Stimulated activated CD8-positive, alpha-beta memory T cell treated with anti-CD3 and anti-CD28 coated beads, Interleukin-15, amount 100 ng/mL, for 48 hours (primary cell): ENCODE results near the gene MYCBPAP.

Experiments
- DNase-seq, 2 donors: peaks; one replicate each; pipeline ENCODE4 v3.0.0-alpha.2; 2020; ENCODE audit warnings: low read depth in 2 of 2

Gene MYCBPAP

DNA sequence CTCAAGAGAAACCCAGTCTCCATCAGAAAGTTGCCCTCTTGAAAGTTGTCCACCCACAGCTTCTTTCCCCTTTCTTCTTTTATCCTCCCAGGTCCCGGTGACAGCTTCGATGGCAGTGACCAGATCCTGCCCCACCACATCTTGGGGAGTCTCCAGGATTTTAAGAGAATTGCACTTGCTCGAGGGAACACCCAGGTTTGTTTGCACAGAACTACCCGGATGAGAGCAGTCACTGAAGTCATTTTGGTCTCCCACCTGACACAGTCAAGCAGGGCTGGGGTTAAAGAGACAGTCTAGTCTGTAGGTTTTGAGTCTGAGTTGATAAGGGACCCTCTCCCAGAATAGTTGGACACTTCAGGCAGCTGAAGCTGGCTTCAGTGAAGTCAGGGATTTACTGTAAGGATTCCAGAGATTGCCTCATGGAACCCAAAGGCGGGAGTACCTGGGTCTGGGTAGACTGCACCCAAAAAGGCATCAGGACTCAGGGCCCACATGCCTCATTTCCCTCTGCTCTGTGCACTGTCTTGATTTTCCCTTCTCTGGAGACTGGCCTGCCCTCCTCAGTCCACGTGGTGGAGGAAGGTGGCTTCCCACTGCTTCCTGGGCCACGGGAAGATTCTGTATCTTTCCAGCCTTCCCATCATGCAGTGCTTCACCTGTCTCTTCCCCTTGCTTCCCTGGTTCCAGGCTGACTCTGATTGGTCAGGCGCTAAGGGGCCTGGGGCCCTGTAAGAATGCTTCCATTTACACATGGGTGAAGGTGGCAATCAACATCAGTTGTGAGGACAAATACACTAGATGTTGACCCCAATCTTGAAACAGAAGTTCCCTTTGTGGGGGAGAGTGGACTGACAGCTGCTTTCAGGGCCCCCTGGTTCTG, 9.5 kb downstream of the MYCBPAP start:
- no peak for DNase-seq

DNA sequence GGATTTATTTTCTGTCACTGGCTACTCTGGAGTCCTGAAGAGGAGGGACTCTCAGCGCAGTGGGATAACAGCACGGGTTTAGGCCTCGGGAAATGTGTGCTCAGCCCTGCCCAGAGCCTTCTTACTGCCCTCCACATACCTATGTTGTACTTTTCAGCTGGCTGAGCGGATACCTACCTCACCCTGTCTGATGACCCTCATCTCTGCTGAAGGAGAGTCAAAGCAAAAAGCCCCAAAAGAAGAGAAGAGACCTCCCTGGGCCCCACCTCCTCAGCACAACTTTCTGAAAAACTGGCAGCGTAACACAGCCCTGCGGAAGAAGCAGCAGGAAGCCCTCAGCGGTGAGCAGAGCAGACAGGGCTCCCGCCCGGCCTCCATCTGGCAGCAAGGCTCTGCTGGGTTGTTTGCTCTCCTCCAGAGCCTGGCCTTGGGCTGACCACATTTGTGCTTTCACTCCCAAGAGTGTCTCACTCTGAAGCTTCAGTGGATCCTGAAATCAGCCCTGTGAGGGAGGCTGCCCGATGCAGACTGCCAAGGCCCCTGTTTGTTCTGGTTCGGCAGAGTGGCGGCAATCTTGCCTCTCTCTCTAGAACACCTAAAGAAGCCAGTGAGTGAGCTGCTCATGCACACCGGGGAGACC, 10.3 kb downstream of the MYCBPAP start:
- no peak for DNase-seq

DNA sequence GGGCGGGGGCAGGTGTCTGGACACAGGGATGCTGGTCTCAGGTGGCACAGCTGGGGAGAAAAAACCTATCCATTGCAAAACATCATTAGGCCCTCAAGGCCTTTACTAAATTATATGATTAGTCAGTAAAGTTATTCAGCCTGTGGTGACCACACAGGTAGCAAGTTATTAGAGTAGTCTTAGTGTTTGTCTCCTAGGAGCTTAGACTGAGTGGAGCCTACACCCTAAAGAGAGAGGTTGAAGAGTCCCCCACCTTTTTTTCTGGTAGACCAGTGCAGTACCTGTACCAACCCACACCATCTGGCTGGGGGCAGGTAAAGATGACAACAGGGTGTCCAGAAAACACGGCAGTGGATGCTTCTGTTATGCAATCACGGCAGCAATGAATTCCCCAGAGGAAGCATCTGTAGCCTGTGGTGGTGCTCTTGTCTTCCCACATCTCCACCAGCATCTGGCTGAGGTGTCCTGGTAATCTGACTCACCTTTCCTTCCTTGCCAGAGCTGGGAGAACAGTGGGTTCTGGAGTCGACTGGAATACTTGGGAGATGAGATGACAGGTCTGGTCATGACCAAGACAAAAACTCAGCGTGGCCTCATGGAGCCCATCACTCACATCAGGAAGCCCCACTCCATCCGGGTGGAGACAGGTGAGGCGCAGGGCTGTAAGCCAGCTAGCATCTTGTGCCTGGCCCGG, 11.0 kb downstream of the MYCBPAP start:
- no peak for DNase-seq

DNA sequence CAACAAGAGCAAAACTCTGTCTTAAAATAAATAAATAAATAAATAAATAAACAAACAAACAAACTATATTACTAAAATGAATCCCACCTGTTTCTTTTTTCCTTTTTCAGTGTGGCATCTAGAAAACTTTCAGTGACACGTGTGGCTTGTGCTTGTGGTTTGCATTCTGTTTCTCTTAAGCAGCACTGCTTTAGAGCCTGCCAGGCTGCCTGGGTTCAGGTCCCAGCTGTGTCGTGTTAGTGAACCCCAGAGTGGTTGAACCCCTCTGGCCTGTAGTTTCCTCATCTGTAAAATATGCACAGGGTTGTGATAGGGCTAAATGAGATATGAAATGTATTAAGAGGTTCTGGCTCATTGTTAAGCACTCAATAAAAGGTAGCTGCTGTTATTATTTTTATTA, 12.2 kb downstream of the MYCBPAP start:
- no peak for DNase-seq

DNA sequence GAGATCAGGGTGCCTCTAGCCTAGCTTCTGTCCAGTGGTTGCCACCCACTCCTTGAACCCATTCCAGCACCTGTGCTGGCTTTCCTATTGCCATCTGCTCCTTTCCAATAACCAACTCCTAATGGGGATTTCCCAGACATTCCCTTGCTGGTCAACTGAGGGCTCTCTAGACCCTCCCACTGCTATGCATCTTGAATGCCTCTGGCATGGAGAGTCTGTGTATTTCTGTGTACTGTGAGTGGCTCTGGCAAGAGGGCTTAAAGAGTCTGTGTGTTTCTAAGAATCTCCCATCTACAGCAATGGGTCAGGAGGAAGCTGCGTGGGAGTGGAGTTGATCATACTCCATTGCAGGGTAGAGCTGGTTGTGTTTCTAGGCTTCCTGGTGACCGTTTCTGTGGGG, 13.3 kb downstream of the MYCBPAP start:
- DNase-seq, result no peak

DNA sequence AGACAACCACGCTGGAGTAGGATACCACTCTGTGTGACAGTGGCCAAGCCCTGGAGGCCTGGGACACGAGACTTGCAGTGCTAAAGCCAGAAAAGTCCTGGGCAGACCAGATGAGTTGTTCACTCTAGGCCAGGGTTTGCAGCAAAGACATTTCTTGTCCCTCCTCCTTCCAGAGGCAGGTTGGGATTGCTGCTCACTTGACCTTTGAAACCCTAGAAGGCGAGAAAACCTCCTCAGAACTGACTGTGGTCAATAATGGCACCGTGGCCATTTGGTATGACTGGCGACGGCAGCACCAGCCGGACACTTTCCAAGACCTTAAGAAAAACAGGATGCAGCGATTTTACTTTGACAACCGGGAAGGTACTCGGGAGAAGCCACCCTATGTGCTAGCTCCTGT, 14.5 kb downstream of the MYCBPAP start:
- DNase-seq, result no peak

DNA sequence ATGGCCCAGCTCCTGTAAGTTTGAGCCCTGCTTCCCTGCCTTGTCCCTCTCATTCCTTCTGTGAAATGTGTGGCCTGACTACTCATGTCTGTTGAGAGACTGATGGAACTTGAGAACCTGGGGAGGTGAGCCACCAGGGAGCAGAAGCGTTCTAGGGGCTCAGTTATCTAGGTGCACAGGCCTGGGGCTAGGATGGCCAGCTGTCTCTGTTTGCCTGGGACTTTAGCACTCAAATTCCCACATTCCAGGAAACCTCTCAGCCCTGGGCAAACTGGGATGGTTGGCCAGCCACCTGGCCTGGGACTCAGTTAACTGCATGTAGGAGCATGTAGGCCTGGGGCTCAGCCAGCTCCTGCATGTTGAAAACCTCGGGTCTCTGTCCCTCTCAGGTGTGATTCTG, 15.0 kb downstream of the MYCBPAP start:
- no peak for DNase-seq

DNA sequence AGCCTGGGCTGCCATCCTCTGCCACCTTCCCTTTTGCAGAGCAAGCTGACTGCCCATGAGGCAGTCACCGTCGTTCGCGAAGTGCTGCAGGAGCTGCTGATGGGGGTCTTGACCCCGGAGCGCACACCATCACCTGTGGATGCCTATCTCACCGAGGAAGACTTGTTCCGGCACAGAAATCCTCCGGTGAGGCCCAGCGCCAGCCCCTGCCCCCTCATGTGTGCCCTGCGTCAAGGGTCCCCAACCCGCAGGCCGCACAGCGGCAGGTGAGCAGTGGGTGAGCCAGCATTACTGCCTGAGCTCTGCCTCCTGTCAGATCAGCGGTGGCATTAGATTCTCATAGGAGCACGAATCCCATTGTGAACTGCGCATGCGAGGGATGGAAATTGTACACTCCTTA, 16.6 kb downstream of the MYCBPAP start:
- no peak for DNase-seq

DNA sequence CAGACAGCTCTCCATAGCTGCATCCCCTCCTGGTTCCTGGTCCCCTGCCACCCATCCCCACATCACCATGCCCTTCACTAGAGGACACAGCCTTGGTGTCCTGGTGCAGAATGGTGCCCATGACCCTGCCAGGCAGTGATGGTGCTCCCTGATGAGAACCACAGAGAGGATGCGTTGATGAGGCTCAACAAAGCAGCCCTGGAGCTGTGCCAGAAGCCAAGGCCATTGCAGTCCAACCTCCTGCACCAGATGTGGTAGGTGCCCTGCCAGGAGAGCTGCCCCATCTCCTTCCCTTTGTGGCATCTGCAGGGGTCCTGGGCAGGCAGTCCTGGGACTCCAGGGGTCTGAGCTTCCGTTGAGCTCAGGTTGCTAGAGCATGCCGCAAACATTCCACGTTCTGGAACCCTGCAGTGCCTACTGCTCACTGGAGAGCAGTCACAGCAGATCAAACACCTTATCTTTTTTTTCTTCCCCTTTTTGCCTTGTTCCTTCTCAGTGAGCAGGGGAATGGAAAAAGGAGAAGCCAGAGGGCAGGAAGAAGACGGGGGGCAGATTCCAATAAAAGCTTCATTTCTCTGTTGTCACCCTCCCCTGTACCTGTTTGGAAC, 19.0 kb downstream of the MYCBPAP start:
- no peak for DNase-seq

DNA sequence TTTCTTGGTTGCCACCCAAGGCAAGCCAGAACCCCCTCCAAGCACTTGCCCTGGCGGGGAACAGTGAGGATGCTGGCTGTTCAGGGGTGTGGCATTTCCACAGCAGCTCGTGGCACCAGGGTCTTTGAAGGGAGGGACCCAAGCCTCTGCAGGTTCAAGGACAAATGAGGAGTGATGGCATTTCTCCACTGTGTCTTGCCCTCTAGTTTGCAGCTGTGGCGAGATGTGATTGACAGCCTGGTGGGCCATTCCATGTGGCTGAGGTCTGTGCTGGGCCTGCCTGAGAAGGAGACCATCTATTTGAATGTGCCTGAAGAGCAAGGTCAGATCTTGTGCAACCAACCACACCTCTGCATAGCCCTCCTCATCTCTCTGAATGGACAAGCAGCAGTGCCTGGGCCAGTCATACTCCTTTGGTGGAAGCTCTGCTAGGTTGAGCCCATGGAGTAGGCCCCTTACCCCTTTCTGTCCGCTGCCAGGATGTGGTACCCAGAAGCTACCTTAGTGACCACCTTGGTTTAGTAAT, 19.8 kb downstream of the MYCBPAP start:
- DNase-seq, result no peak

DNA sequence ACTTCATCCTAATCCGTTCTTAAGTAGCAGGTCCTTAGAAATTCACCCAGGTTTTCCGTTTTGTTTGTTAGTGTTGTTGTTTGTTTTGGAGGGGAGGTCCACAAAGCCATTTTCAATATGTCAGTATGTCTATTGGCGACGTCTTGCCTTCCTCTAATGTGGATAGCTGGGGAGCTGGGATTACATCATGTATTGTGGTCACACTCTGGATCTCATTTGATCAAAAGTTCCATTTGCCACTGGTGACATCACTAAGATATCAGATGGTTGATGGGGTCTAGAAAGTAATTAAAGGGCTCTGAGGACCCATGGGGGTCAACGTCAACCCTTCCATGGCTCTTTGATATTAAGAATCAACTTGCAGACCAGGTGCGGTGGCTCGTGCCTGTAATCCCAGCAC, 21.6 kb downstream of the MYCBPAP start:
- no peak for DNase-seq

DNA sequence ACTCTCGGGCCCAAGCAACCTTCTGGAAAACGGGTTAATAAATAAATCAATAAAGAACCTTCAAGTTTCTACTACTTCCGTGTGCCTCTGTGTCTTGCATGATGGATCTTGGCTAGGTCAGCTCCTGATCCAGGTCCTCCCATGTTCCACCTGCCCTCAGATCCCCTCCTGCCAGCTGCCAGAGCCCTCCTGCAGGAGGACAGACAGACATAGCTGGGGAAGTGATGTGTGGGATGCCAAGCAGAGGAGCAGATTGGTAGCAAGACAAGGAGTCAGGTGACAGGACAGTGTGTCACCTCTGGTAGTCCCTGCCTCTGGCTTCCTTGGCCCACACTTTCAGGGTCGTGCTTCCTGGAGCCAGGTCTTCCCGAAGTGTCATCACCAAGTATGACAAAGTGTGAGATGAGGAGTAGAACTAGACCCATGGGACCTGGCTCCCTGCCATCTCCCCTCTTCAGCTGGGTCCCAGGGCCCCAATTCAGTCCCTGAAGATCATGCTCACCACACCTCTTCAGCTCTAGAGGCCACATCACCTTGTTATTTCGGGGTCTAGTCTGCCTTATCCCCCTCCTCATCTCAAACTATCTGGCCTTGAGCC, 23.3 kb downstream of the MYCBPAP start:
- no peak for DNase-seq

DNA sequence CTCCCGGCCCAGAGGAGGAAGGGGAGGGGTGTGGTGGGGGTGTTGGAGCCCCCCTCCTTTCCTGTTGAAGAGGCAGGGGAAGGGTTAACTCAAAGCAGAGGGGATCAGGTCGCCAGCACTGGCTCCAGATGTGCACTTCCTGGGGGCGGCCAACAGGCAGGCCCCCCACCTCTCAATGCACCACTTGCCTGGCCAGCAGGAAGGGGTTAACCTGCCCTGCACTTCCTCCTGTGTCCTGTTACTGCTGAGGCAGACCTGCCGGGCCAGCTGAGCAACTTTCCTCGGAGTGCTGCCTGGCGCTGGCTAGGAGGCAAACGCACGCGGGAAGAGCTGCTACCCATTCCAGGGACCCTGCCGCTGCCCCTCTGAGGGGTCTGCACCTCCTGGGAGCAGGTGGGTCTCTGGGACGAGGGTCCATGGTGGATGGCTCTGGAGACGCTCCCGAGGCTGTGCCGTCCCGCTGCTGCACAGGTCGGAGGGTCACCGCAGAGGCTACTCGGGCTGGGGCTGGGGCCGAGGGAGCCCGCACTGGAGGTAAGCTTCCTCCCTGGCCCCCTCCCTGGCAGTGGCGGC, 24.3 kb downstream of the MYCBPAP start, which contains the start of gene EPN3:
Gene EPN3 (plus strand): TSS at position 284 of the 573 bp plus-strand sequence. CDS start 3,822 bp downstream, outside the sequence.
- DNase-seq, result no peak

DNA sequence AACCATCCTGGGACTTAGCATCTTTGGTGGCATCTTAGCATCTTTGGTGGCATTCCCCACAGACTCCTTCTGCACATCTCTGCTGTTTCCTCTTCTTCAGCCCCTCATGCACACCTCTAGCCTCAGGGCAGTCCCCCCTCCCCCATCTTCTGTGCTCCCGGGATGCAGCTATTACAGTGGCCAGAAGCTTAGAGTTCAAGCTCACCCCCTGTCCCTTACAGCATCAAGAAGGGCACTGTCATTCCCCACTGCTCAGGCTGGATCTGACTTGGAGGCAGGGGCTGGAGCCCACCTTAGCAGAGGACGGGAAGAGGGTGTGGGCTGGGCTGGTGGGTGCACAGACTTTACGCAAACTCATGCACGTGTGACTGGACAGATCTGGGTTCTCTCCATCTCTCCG, 24.9 kb downstream of the MYCBPAP start:
- no peak for DNase-seq

DNA sequence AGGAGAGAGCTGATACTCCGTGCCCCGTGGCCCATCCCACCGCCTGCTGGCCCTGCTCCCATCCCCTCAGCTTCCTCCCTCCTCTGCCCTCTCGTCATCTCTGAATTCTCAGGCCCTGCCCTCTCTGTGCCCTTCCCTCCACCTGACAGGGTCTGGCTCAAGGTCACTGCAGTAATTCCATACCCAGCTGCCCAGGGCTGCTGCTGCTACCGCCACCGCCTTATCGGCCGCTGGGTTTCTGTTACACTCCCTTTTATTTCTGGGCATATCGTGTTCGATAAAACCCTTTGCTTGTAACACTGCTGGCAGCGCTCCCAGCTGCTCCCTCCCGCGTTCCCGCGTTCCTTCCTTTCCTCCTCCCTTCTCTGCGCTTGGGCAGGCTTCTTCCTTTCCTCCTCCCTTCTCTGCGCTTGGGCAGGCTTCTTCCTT, 25.5 kb downstream of the MYCBPAP start:
- DNase-seq, result no peak

DNA sequence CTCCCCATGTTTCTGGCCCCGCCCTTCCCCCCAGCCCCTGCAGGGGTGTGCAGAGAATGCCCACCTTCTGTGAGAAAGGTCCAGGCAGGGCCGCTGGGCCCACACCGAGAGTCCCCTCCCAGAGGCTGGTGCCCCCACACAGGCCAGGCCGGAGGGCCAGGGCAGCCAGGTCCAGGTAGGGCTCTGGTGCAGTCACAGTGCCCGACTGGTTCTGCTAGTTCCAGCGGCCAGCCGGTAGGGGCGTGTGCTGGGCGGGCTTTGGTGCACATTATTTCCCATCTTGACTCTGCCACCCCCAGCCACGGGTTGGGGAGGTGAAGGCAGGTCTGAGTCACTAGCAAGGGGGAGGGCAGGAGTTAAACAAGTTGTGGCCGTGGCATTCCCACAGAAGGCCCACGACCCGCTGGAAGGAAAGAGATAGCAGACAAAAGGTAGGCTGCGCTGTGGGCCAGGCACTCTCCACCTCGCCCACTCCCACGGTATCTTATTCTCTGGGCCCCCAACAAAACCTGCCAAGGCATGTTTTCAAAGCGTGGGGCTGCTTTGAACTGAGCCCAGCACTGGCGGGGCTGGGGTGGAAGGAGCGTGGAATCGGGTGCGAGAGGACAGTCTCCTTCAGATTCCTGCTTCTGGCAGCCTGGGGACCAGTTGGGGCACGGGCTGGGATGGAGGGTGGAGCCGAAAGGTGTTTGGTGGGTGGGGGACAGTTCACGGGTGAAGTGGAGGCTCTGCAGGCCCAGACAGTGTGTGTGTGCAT, 26.2 kb downstream of the MYCBPAP start:
- peak; percentile 13 to 21 for DNase-seq

DNA sequence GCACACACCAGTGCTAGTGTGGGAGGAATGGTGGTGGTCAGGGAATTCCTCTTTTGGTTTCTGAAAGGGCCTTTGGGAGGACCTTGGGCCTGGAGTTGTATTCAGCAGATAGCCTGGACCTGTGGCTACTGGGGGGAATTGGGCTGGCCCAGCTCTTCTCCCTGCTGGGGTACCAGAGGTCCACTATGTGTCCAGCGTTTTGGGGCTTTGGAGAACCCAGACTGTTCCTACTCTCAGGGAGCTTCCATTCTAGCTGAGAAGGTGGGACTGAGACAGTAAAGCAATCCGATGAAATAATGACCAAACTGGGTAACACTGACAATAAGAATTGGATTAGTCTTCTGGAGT, 26.7 kb downstream of the MYCBPAP start:
- DNase-seq, result no peak

DNA sequence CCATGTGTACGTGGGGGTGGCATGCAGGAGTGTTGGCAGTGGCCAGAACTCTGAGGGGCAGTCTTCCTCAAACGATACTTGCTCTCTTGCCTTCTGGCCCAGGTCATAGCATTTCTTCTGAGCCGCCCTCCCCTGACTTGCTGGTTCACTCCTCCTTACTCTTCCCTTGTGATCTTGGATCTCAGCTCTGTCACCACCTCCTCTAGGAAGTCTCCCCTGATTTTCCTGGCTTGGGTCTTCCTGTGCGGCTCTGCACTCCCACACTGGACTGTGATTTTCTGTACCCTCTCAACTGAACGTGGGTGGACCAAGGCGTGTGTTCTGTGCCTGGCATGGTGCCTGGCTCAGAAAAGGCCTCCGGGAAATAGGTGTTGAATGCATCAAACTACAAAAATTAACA, 27.2 kb downstream of the MYCBPAP start:
- DNase-seq, result no peak

DNA sequence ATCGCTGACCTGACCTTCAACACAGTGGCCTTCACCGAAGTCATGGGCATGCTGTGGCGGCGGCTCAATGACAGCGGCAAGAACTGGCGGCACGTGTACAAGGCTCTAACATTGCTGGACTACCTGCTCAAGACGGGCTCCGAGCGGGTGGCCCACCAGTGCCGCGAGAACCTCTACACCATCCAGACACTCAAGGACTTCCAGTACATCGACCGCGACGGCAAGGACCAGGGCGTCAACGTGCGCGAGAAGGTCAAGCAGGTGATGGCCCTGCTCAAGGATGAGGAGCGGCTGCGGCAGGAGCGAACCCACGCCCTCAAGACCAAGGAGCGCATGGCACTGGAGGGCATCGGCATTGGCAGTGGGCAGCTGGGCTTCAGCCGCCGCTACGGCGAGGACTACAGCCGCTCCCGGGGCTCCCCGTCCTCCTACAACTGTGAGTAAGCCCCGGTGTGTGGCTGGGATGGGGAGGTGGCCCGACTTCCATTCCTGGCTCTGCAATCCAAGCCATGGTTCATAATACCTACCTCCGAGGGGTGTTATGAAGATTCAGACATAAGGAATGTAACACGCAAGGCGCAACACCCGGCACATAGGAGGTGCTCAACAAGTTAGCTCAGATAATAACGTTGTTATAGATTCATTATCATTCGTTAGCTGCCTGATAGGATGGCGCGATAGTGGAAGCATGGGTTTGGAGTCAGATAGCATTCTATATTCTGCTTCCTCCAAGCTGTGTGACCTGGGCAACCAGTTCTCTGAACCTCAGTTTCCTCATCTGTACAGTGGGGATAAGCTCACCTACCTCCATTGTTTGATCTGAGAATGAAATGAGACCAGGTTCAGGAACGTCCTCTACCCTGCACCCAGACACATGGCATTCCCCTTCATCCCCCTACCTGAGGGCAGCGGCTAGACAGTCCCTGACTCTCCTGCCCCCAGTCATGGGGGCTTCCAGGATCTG, 28.7 kb downstream of the MYCBPAP start:
- DNase-seq, result no peak
